ENCODE measurements around the gene EPHA3.

EPHA3 gene

DNA sequence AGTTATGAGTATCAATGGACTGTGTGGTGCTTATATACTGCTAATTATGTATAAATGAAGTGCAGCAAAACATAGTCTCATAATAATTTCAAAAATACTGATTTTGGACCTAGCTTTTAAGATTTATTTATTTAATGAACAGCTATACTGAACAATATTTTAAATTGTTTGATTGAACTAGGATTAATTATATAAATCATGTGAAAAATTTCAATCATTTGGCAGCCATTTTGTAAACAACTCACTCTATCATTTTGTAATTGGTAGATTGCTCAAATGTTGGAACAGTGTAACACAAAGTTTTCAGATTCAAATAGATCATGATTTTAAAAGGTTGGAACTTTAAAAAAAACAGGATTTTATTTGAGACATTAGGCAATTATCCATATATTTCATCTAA, 47.0 kb downstream of the EPHA3 start:
- DNase-seq, result no peak

DNA sequence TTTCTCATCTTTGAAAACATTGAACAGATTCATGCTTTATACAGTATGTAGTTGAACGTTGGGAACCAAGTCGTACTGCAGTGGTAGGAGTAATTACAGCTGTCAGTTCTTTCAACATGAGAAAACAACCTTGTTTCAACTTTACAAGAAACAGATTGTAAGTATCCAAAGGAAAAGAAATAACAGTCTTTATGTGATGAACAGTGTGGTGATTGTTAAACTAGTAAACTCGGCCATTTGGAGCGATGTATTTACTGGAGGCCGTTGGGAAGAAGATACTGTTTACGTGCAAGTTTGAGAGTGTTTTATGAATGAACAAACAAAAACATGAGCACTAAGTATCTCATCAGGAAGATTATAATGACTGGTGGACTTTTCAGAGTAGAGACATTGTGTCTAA, 48.4 kb downstream of the EPHA3 start:
- DNase-seq, result no peak

DNA sequence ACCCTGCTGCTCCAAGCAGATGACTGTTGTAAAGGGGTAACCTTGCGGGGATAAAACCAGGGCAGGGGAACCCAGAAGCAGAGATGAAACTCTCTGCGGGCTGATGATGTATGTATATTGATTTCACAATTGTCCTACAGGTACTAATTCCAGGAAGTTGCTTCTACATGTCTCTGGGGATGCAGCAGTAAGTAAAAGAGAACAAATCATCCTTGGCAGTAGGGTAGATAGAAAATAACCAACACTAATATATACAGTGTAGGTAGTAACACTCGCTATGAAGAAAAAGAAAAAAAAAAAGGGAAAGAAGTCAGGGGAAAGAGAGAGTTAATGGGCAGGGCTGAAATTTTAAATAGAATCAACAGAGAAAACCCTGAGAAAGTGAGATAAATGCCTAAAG, 50.2 kb downstream of the EPHA3 start:
- no peak for DNase-seq

DNA sequence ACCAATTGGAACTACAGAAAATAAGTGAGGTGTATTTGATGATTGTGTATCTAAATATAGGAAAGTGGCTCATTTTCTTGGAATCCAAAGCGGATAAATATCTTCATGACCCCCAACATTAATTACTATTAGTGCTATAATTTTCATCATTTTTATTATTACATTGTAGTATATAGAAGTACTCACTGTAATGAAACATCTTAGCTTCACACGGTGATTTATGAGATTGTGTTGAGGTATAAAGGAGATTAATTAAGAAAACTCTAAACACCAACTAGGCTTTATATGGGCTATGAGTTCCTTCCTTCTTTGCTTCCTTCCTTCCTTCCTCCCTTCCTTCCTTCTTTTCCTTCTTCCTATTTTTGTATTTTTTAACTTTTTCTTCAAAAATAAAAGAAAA, 52.2 kb downstream of the EPHA3 start:
- no peak for DNase-seq

DNA sequence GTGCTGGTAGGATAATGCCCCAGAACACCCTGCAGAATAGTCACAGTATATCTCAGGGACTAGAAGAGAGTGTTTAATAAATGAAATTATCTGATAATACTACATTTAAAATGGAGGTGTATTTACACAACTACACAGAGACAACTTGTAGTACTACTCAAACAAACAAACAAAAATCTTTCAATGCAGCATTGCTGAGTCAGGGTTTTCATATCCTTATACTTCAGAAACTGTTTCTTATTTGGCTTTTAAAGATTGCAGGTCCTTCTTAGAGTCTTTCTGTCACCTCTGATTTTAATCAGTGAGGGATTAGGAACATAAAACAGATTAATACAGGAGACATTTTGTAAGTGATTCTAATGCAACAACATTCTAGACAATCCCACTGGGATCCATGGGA, 57.4 kb downstream of the EPHA3 start:
- DNase-seq, result no peak

DNA sequence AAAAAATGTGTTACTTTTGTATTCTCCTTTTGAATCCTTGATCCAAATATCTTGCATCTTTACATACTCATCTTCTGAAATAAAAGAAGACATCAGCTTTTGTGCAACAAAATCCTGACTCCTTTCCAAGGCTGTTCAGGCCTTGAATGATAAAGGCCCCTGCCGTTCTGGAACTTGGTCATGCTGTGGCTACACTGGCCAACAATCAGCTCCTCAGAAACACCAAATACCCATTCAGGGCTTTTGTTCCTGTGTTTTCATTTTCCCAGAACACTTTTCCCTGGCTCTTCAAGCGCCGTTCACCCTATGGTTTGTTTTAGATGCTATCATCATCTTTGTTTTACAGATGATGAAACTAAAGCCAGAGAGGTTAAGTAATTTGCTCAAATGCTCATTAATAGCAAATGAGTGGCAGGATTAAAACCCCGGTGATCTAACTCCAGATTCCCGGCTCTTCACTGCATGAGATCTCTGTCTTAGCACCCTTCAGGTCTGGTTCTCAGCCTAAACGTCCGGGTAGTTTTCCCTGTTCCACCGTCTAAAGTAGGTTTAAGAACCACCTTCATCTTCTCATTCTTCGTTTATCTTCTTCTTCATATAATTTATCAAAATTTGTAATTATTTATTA, 58.3 kb downstream of the EPHA3 start:
- DNase-seq, result no peak

DNA sequence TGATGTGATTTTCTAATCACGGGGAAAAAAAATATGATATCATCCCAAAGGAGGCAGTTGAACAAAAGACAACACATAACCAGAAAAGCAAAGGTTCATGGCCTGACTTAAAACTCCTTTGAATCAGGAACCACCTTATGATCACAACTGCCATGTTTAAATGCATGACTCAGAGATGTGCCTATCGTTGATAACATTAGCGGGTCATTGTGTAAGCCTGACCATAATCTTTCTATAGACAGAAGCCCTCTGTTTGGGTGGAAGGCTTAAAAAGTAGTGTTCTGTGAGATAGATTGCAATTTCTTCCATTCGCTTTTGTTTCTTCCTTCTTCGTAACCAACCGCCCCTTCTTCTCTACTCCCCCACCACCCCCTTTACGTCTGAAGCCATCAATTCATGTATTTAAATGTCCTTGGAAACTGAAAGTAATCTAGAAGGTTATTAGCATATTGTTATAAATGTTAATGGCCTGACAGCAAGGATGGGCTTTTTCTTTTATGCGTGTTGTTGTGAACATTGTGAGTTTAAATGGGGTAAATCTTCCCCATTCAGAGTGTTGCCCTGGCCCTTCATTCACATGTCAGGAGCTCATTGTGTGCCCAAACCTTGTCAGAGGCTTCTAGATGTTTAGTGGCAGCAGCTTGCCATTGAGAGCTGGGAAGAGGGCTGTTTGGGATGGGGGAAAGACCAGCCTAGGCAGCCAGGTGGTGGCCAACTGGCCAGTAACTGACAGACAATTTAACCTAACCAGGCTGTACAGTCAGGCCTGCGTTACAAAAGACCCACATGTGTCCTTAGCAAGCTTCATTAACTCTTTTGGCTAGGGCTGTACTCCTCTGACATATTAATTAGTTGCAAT, 64.5 kb downstream of the EPHA3 start:
- no peak for DNase-seq

DNA sequence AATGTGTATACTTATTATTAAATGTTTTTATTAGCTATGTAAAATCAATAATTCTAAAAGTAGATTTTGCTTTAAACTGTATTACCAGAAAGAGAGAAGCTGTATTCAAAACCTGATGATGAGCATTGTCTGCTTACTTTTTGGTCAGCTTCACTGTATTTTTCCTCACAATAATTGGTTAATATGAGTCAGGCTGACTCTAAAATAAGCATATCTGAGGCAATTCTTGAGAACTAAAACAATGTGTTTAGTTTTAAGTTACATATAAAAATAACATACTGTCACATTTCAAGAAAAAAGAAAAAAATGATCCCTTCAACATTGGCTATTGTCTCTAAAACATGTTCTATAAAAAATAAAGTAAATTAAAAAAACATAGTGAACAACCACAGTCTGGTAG, 66.1 kb downstream of the EPHA3 start:
- DNase-seq, result no peak

DNA sequence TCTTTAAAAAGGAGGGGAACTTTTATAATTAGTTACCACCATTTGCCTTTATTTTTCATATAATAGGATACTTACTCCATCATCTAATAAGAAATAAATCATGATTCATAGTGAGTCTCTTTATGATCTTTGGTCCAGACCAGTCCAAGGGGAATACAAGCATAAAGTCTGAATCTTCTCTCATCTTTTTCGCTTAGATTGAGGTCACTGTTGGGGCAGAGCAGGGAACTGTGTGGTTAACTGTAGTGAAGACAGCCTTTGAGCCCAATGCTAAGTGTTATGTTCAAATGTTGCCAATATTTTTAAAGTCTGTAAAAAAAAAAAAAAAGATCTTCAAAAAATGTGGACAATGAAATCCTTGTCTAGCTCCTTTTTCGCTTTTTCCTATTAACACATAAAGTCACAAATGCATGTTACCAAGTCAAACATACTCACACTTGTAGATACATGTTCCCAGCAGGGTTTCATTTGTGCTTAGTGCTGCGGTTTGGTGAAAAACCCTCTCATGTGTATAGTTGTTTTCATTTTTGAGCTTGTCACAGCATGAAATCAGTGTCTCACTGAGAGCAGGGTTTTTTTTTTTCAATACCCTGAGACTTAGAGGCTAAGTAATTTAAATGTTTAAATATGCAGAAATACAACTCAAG, 72.1 kb downstream of the EPHA3 start:
- no peak for DNase-seq

DNA sequence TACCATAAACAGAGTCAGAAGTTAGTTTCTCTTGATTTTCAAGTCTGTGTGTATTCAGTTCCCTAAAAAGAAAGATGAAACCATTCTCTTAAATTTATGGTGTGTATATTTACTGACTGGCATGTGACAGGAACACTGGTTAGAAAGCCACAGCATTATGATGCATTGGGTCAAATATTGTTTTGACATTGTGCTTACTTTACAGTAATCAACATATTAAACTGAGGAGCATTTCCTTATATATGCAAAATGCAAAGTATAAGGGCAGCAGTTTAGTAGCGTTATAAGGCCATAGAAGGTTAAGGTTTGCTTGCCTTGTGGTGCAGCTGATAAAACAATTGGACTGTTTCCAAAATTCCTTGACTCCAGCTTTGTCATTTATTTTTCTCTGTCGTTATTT, 72.9 kb downstream of the EPHA3 start:
- no peak for DNase-seq

DNA sequence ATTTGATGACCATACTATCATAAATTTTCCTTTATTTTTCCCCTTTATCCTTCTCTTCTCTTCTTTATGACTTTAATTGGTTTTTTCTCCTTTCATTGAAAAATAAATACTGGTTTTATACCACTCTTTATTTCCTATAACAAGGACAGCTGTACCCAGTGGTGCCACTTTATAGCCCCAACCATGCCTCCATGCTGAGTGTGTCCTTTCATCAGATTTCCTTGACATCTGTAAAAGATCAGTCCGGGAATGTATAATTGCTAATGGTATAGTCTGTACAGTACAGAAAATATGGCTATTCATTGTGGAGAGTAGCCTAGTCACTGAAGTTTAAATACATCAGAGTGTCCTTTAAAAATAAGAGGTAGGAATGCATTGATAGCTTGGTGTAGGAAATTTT, 74.6 kb downstream of the EPHA3 start:
- no peak for DNase-seq

DNA sequence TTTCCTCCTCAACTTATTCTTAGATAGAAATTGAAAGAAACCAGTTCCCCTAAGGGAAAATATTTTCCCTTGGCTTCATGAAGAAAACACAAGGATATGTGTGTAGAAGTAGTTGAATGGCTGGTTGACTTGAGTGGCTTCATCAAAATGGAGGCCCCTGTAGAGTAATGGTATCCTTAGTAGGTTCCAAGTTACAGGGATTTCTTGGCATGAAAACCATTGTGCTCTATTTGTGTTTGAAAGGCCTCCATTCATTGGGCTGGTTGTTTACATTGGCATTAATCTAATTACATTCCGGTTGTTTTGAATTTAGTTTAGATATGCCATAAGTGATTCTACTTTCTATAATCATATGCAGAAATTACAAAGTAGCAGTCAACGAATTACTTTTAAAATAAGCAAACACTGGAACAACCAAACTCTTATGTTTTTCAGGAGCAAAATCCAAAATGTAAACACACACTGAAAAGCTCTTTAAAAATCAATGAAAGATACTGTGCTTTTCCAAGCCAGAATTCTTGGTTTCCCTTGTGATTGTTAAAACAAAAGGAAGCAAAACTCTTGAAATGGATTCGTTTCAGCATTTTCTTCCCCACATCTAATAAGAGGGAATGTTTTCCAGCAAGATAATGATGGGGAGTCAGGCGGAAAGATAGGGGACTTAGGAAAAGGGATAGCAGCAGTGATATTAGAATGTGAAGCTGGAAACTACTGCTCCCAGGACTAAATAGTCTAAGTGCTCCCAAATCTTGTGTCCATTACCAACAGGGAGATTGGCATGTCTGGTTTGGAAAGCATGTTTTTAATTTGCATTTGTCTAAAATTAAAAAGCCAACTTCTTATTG, 77.0 kb downstream of the EPHA3 start:
- DNase-seq, result no peak

DNA sequence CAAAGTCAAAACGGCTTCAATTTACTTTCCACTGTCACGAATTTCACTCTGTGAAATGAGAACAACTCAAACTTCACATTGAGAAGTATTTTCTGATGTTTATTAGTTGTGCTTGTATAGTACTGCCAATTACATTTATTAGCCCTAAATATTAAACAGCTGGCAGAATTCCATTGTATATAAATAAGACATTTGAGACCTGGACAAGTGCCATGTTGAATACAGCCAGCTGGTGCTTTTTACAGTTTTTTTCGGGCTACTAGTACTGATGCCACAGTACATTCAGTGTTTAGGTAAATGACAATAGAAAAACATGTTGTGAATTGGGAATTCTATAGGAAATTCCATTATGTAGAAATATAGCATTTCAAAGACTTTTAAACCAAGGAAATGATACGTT, 79.0 kb downstream of the EPHA3 start:
- no peak for DNase-seq

DNA sequence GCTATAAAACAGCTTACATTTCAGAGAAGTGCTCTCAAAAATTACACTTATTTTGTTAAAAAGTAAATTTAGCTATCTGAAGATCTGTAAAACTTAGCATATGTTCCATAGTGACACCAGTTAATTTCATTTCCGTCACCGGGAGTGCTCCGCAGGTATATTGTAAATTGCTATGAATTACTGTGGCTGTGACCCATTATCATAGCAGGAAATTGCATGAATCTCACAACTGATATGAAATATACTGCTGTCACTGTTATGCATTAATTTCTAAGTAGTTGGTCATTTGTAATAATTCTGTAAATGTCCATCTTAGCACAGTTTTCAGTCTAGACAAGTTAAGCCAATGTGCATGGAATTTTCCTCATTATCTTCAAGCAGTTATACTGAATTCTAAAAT, 91.2 kb downstream of the EPHA3 start:
- DNase-seq, result no peak

DNA sequence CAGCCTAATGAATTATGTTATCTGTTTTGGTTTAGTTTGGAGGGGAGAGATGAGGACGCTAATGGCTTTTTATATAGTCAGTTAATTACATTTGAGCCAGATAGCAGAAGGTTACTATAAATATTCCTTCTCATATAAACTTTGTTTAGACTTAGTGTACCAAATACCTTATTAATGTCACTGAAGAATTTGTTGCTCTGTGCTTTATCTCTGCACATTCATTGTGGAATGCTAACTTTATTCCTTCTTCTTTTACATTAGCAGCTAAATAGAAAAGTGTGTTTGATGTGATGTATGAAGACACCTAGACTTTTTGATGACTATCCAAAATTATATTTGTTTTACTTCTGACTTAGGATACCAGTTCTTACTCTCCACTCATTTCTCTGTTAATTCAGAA, 105.2 kb downstream of the EPHA3 start:
- no peak for DNase-seq

DNA sequence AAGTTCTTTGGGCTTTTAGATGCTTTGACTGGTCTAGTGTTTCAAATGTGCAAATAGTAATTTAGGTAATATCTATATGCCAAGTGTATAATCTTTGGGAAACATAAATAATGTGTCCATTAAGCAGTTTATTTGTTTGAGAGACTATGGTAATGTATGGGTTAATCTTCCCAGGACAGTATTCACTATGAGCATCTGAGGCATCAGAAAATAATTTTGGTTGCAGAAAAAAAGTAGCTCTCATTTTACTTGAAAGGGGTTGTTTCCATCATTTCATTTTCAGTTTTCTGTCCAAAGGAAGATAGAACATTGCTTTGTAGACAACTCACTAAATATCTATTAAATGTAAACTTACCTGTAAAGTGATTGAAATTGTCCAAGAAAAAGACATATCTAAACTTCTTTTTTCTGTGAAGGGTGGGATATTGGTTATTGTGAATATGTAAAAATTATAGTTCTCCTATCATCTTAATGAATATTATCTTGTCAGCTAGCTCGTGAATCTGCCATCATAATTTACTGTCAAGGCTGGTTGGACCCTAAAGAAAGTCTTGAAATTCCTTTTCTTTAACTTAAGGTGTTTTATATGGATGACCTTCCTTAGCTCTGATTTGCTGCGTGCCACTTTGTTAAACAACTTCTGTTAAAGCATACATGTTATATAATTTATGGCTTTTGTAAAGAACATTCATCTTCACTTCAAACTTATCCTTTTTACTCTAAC, 108.8 kb downstream of the EPHA3 start:
- no peak for DNase-seq

DNA sequence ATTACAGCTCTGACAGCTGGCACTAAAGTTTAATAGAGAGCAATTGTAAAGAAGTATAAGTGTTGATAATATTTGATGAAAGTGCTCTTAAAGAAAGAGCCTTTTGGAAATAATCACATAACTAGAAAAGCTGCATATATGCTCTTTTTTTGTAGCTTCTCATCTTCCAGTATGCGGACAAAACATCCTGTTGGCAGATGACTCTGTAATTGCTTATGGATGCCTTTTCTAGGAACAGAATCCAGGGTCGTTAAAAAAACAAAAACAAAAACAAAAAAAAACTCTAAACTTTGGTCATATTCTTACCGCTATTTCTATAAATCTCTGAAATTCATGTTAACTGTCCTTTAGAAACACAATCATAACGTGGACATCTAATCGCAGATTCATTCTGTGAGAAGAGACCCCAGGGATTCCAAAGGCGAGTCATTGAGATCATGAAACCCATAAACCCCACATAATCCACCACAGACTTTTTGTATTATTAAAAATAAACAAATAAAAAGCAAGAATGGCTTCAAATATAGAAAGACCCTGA, 109.8 kb downstream of the EPHA3 start:
- no peak for DNase-seq

DNA sequence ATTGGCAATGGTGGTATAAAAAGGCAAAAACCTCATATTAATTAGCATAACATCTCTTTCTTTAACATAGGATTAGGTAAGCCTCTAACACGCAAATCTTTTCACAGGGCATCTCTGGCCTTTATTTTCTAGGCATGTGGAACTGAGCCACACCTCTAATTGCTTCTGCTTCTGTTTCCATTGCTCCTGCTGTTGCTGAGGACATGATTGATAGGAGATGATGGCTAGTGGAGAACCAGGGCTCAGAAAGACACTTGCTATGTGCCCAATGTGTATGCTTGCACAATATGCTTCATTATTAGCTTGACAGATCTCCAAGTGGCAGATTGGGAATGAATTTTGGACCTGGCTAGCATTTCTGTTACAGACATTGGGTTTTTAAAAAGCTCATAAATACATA, 114.5 kb downstream of the EPHA3 start:
- DNase-seq, result no peak

DNA sequence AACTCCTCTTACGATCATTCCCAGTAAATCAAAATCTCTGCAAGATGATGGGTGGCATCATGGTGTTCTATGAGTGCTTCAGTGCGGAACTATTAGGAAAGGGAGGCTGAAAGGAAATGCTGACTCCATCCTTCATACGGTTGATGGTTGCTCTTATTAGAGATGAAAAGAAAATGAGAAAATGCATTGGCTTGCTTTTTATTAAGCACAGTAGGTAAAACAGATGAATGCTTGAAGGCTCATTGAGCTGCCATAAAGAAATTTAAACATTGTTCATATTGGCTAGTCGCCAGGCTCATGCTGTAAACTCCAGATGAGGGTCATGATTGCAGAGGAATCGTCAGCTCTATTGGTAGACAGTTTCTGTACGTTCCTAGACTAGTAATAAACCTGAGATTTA, 115.8 kb downstream of the EPHA3 start:
- no peak for DNase-seq

DNA sequence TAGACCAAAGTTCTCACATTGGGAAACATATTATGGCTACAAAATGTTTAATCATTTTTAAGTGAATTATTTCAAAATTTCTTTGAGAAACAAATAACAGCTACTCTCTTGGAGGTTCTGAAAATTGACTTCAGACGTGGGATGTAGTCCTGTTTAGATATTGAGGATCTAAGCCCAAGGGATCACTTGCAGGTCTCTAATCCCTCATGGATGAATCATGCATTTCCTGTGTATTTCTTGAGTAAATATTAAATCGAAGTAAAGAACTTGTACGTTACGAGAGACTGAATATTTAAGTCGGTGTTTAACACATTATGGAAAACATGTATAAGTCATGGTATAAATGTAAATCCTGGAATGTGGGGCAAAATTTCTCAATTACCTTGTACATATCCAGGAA, 119.8 kb downstream of the EPHA3 start:
- DNase-seq, result no peak

DNA sequence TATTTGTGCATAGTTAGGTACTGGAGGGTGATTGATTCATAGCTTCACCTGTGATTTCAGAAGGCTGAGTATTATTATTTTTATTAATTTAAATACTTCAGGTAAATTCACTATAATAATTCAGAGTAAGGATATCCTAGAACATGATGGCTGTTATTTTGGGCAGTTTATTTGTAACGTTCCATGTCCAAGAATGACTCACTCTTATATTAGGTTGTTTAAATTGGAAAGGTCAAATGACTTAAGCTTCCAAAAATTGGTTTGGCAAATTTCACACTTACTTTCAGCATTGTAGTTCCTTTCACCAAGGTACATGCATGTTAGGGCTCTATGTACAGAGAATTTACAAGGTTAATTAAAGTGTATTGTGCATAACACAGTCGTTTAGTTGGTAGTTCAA, 120.2 kb downstream of the EPHA3 start:
- DNase-seq, result no peak

DNA sequence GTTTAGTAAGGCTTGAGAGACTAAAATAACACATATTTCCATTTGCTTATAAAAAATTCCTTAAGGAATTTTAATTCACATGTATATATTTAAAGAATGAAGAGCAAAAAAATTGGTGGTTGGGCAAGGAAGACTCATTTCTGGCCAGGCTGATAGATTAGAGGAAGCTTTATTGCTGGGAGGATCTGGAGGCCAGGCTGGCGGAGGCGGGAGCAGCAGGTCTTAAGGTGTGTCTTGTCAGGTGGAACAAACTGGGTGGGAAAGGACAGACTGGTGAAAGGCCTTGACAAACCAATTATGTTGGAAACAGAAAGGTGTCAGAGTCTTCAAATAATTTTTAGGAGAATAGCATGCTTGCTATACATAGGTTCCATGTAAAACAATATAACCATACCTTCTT, 124.7 kb downstream of the EPHA3 start:
- no peak for DNase-seq
